SK-N-SH (cell line): Measurements from ENCODE around the gene OLR1. TPM values are rescaled to one million over a fixed set of nuclear protein-coding genes. Genes with fewer than 3 reads are reported as not detected.

Experiments used
- CTCF ChIA-PET: fragments of 300-600, 350-600 bp; formaldehyde crosslinking; extraction: SDS; loops from one replicate; lab custom pipeline; 2021; lab: Yijun Ruan, JAX
- POLR2A ChIA-PET: fragments of 350-600 bp; sonication (Branson Sonifier 250); formaldehyde crosslinking; extraction: SDS; loops from one replicate; lab custom pipeline; 2020; ENCODE audit warnings: antibody characterized with exemption, inconsistent platforms; lab: Yijun Ruan, JAX
- DNase-seq: peaks from one replicate; pipeline ENCODE4 v3.0.0; 2012
- H2AFZ ChIP-seq: fragments of 200-600 bp; sonication (generic); 2 replicates; pipeline ENCODE4 v1.8.1; 2016; ENCODE audit warnings: antibody characterized with exemption, mild to moderate bottlenecking, low read depth
- H3F3A ChIP-seq: fragments of 200-600 bp; sonication (generic); replicated peaks from 2 replicates; pipeline ENCODE3; 2016; ENCODE audit warnings: antibody characterized with exemption, mild to moderate bottlenecking; ENCODE audit not compliant: insufficient read depth
- H3K27ac ChIP-seq, 2 experiments: fragments of 200-500 bp in 1 of 2; fragments of 200-600 bp in 1 of 2; sonication (Bioruptor generic) in 1 of 2; sonication (generic), shearing (Covaris generic) in 1 of 2; 2 replicates each; pipeline versions ENCODE4 v1.5.1 to v1.6.1; 2014 to 2016; ENCODE audit warnings: low read depth in 2 of 2, inconsistent platforms in 1 of 2, low read length in 1 of 2, mild to moderate bottlenecking in 1 of 2, mixed read lengths in 1 of 2
- H3K27me3 ChIP-seq: fragments of 200-600 bp; sonication (generic), shearing (Covaris generic); 2 replicates; pipeline ENCODE4 v1.6.1; 2016; ENCODE audit warnings: mixed run types; ENCODE audit not compliant: insufficient read depth
- H3K36me3 ChIP-seq, 2 experiments: fragments of 200-500 bp in 1 of 2; fragments of 200-600 bp in 1 of 2; sonication (Bioruptor generic) in 1 of 2; sonication (generic) in 1 of 2; replicated peaks in 1 of 2; 2 replicates each; pipeline versions ENCODE3 to v1.5.1; 2014 to 2016; ENCODE audit warnings: low read length in 1 of 2, mild to moderate bottlenecking in 1 of 2; ENCODE audit not compliant: insufficient read depth in 2 of 2, control insufficient read depth in 1 of 2
- H3K4me1 ChIP-seq, 2 experiments: fragments of 200-500 bp in 1 of 2; fragments of 200-600 bp in 1 of 2; sonication (Bioruptor generic) in 1 of 2; sonication (generic), shearing (Covaris generic) in 1 of 2; 2 replicates each; pipeline versions ENCODE4 v1.5.1 to v1.6.1; 2014 to 2016; ENCODE audit warnings: low read depth in 1 of 2, low read length in 1 of 2, mixed run types in 1 of 2; ENCODE audit not compliant: insufficient read depth in 2 of 2, control insufficient read depth in 1 of 2
- H3K4me2 ChIP-seq: fragments of 200-600 bp; sonication (generic), shearing (Covaris generic); 2 replicates; pipeline ENCODE4 v1.6.1; 2017; ENCODE audit warnings: mixed run types
- H3K4me3 ChIP-seq, 2 experiments: fragments of 200-500 bp in 1 of 2; fragments of 200-600 bp in 1 of 2; sonication (Bioruptor generic) in 1 of 2; sonication (generic), shearing (Covaris generic) in 1 of 2; 2 replicates each; pipeline versions ENCODE4 v1.5.1 to v1.8.1; 2014 to 2016; ENCODE audit warnings: low read depth in 2 of 2, inconsistent platforms in 1 of 2, low read length in 1 of 2, mild to moderate bottlenecking in 1 of 2, mixed read lengths in 1 of 2, moderate library complexity in 1 of 2
- H3K79me2 ChIP-seq: fragments of 200-600 bp; sonication (generic); 2 replicates; pipeline ENCODE4 v1.8.1; 2017; ENCODE audit warnings: mild to moderate bottlenecking; ENCODE audit not compliant: insufficient read depth
- H3K9ac ChIP-seq: fragments of 200-600 bp; sonication (generic); 2 replicates; pipeline ENCODE4 v1.6.1; 2017; ENCODE audit warnings: mixed run types
- H3K9me2 ChIP-seq: fragments of 200-600 bp; sonication (generic); 2 replicates; pipeline ENCODE4 v1.6.1; 2017; ENCODE audit warnings: mixed run types
- H3K9me3 ChIP-seq: fragments of 200-600 bp; sonication (generic); 2 replicates; pipeline ENCODE4 v1.6.1; 2017; ENCODE audit warnings: mixed run types, mild to moderate bottlenecking, moderate library complexity
- H4K20me1 ChIP-seq: fragments of 200-600 bp; sonication (generic); 2 replicates; pipeline ENCODE4 v1.6.1; 2017; ENCODE audit warnings: mild to moderate bottlenecking, mixed run types; ENCODE audit not compliant: insufficient read depth
- EZH2phosphoT487 ChIP-seq: fragments of 200-600 bp; sonication (generic); IDR thresholded peaks from 2 replicates; pipeline ENCODE4 v1.6.1; 2017; ENCODE audit warnings: low read depth, mixed run types, mild to moderate bottlenecking, antibody characterized with exemption, moderate library complexity, borderline replicate concordance
- FOXJ3 ChIP-seq: sonication (generic); formaldehyde crosslinking; IDR thresholded peaks from 2 replicates; pipeline ENCODE4 v1.5.1; 2020; ENCODE audit warnings: mild to moderate bottlenecking, missing genetic modification reagents
- JUND ChIP-seq: IDR thresholded peaks from 2 replicates; pipeline ENCODE4 v1.4.0; 2012
- MEF2A ChIP-seq: IDR thresholded peaks from 2 replicates; pipeline ENCODE4 v1.4.0; 2012; ENCODE audit warnings: low read depth, borderline replicate concordance
- NRF1 ChIP-seq: IDR thresholded peaks from 2 replicates; pipeline ENCODE4 v1.6.1; 2012; ENCODE audit warnings: low read depth, mild to moderate bottlenecking, low read length
- POLR2AphosphoS5 ChIP-seq: IDR thresholded peaks from 2 replicates; pipeline ENCODE4 v1.6.1; 2012; ENCODE audit warnings: low read depth, low read length
- RAD21 ChIP-seq: IDR thresholded peaks from 2 replicates; pipeline ENCODE4 v1.6.1; 2012; ENCODE audit warnings: mild to moderate bottlenecking, low read length
- RFX5 ChIP-seq: IDR thresholded peaks from 2 replicates; pipeline ENCODE4 v1.6.1; 2012; ENCODE audit warnings: mild to moderate bottlenecking, improper control_type of control experiment, low read length
- RXRA ChIP-seq: IDR thresholded peaks from 2 replicates; pipeline ENCODE4 v1.4.0; 2012; ENCODE audit warnings: low read depth, mild to moderate bottlenecking, borderline replicate concordance
- SMC3 ChIP-seq: IDR thresholded peaks from 2 replicates; pipeline ENCODE4 v1.6.1; 2012; ENCODE audit warnings: low read depth, low read length, improper control_type of control experiment
- TAF1 ChIP-seq: IDR thresholded peaks from 2 replicates; pipeline ENCODE4 v1.6.1; 2012; ENCODE audit warnings: low read depth, mild to moderate bottlenecking, low read length, moderate library complexity, borderline replicate concordance
- TEAD4 ChIP-seq: IDR thresholded peaks from 2 replicates; pipeline ENCODE4 v1.4.0; 2012; ENCODE audit warnings: mild to moderate bottlenecking, borderline replicate concordance; ENCODE audit not compliant: insufficient read depth
- YY1 ChIP-seq: IDR thresholded peaks from 2 replicates; pipeline ENCODE4 v1.4.0; 2012; ENCODE audit warnings: low read depth, mild to moderate bottlenecking
- whole genome bisulfite sequencing: methylation state at CpG from one replicate; pipeline ENCODE4 v1.1.6; 2017; ENCODE audit warnings: low lambda C conversion rate; 5-methylcytosine and 5-hydroxymethylcytosine counted together
- polyA plus RNA-seq, 3 experiments: library from polyadenylated mRNA; depleted of rRNA; stranded (reverse); fragments of >200 nt; gene quantifications; 2 replicates each; pipeline ENCODE4 v1.2.3, GENCODE V29; 2012
- TF ChIP-seq, protein P1 (sequence below): IDR thresholded peaks from 2 replicates; pipeline ENCODE4; 2012
- TF ChIP-seq, protein P2 (sequence below): fragments of 200-600 bp; sonication (generic); IDR thresholded peaks from 2 replicates; pipeline ENCODE4 v1.6.1; 2017; ENCODE audit warnings: antibody characterized with exemption, mild to moderate bottlenecking, moderate library complexity
- TF ChIP-seq, protein P3 (sequence below): IDR thresholded peaks from 2 replicates; pipeline ENCODE4 v1.4.0; 2012; ENCODE audit warnings: low read depth

The OLR1 gene
- polyA plus RNA-seq, 1 of the 3 experiments (the other 2 are of a cell fraction), result not detected

DNA sequence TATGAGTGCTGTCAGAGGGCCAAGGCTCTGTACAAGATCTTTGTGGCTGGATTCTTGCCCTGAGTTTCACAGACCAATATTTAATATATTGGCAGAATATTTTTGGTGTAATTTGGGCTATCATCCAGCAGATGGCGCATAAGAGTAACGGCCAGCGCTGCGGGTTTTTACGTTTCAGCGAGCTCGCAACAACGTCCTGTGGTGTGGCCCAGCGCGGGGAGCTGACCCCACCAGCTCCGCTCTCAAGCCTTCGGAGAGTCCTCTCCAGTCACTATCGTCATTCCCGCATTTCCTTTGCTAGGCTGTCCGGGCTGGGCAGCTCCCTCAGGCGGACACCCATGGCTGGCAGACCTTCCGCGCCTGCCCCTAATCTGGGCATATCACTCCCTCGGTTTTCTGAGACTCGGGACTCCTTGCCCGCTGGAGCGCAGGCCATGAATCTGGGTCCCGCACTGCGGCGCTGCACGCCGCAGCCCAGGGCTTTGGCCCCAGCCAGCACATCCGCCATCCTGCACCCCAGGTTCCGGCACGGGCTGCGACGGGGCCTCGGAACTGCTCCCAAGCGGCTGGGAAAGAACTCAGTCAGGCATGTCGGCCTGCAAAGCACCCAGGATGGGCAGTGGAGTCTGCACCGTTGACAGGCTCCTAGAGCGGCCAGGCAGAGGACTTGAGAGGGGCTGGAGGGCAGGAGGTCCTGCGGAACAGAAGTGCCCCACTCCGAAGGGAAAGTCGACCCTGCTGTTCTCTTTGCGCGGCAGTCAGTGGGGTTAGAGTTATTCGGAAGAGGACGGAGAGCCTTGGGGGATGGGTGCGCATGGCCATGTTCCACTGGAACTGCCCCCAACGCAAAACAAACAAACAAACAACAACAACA is 18.4 kb downstream of the OLR1 start:
- Histone ChIP-seq H3K9ac (no peak overlapping the region; the same call in 1 of the 2 replicates), H2AFZ (peak overlapping the region; percentile 90; the same call in 1 of the 2 replicates), H3F3A (no peaks in the 10 kb centered on the region), H3K36me3 (no peaks in the 10 kb centered on the region), H3K79me2 (no peaks in the 10 kb centered on the region), H3K4me3 (peak overlapping the region; percentile 45 to 77), H3K9me2 (no peaks in the 10 kb centered on the region), H3K4me1 (peaks cover 0 to 2% of the 10 kb centered on the region in 2 experiments; a peak in 1 of 4 replicates), H3K9me3 (no peaks in the 10 kb centered on the region), H3K27me3 (peaks cover 8% of the 10 kb centered on the region; the same call in 1 of the 2 replicates), H4K20me1 (no peaks in the 10 kb centered on the region), H3K27ac (no peak overlapping the region), H3K4me2 (peak overlapping the region; percentile 98)
- CTCF ChIA-PET, result interaction anchor here (0.5 to 5.0 kb wide), 27 partner anchors 9 to 1334 kb away, joined by 3 to 48 read pairs (median 4); partner anchors contain the start of genes CLEC7A, GABARAPL1 and OLR1
- DNase-seq, result peak; percentile 64
- TF ChIP-seq, protein P1, sequence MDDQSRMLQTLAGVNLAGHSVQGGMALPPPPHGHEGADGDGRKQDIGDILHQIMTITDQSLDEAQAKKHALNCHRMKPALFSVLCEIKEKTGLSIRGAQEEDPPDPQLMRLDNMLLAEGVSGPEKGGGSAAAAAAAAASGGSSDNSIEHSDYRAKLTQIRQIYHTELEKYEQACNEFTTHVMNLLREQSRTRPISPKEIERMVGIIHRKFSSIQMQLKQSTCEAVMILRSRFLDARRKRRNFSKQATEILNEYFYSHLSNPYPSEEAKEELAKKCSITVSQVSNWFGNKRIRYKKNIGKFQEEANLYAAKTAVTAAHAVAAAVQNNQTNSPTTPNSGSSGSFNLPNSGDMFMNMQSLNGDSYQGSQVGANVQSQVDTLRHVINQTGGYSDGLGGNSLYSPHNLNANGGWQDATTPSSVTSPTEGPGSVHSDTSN, result no peak
- TF ChIP-seq, protein P2, sequence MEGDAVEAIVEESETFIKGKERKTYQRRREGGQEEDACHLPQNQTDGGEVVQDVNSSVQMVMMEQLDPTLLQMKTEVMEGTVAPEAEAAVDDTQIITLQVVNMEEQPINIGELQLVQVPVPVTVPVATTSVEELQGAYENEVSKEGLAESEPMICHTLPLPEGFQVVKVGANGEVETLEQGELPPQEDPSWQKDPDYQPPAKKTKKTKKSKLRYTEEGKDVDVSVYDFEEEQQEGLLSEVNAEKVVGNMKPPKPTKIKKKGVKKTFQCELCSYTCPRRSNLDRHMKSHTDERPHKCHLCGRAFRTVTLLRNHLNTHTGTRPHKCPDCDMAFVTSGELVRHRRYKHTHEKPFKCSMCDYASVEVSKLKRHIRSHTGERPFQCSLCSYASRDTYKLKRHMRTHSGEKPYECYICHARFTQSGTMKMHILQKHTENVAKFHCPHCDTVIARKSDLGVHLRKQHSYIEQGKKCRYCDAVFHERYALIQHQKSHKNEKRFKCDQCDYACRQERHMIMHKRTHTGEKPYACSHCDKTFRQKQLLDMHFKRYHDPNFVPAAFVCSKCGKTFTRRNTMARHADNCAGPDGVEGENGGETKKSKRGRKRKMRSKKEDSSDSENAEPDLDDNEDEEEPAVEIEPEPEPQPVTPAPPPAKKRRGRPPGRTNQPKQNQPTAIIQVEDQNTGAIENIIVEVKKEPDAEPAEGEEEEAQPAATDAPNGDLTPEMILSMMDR, result peak; percentile 86
- TF ChIP-seq RXRA (no peak), TEAD4 (no peak), JUND (no peak), POLR2AphosphoS5 (no peak), YY1 (no peak), RAD21 (peak; percentile 58), NRF1 (no peak), TAF1 (no peak), MEF2A (no peak), RFX5 (0 out of 2 replicates have a peak, but pooled peaks have one; percentile 16), EZH2phosphoT487 (no peak), FOXJ3 (CRISPR knock-in tag) (no peak), SMC3 (peak; percentile 64)
- TF ChIP-seq, protein P3, sequence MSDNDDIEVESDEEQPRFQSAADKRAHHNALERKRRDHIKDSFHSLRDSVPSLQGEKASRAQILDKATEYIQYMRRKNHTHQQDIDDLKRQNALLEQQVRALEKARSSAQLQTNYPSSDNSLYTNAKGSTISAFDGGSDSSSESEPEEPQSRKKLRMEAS, result no peak
- 21% methylated on average over 24 of the region's 46 CpGs for WGBS
- POLR2A ChIA-PET, result no interaction called here
